ENCODE measurements around the gene HOPX.
"Not testable (repeated sequence)": the region's sequence is repeated elsewhere in the genome, so short reads cannot be mapped to it uniquely, and the experiment has no call there.

The HOPX gene

GRCh38 chr4:56684320-56685050 lies 3.4 kb upstream of the HOPX start:
- Histone ChIP-seq H3K9ac (ENCODE audit: low read depth, low read length) (no peak overlapping the region), H3K36me3 (ENCODE audit: control insufficient read depth, insufficient read depth, low read length) (no peaks in the 10 kb centered on the region), H3K27me3 (ENCODE audit: control insufficient read depth, insufficient read depth, low read length) (peaks cover 2% of the 10 kb centered on the region), H3K9me3 (ENCODE audit: control insufficient read depth, insufficient read depth, low read length) (no peaks in the 10 kb centered on the region), H3K4me3 (ENCODE audit: low read depth, low read length) (no peak overlapping the region), H3K4me1 (ENCODE audit: control insufficient read depth, insufficient read depth, low read length) (peaks cover 4% of the 10 kb centered on the region)

GRCh38 chr4:56683455-56683854 lies 2.4 kb upstream of the HOPX start:
- H3K9me3 ChIP-seq (ENCODE audit: control insufficient read depth, insufficient read depth, low read length) = no peaks in the 10 kb centered on the region
- H3K27me3 ChIP-seq (ENCODE audit: control insufficient read depth, insufficient read depth, low read length) = peaks cover 2% of the 10 kb centered on the region
- no peak overlapping the region for H3K9ac ChIP-seq (ENCODE audit: low read depth, low read length)
- no peak overlapping the region for H3K4me3 ChIP-seq (ENCODE audit: low read depth, low read length)
- peaks cover 4% of the 10 kb centered on the region for H3K4me1 ChIP-seq (ENCODE audit: control insufficient read depth, insufficient read depth, low read length)
- no peaks in the 10 kb centered on the region for H3K36me3 ChIP-seq (ENCODE audit: control insufficient read depth, insufficient read depth, low read length)

- Histone ChIP-seq H3K4me3 (ENCODE audit: low read depth, low read length) (no peak overlapping the region), H3K9me3 (ENCODE audit: control insufficient read depth, insufficient read depth, low read length) (no peaks in the 10 kb centered on the region), H3K9ac (ENCODE audit: low read depth, low read length) (no peak overlapping the region), H3K4me1 (ENCODE audit: control insufficient read depth, insufficient read depth, low read length) (peaks cover 4% of the 10 kb centered on the region), H3K36me3 (ENCODE audit: control insufficient read depth, insufficient read depth, low read length) (no peaks in the 10 kb centered on the region), H3K27me3 (ENCODE audit: control insufficient read depth, insufficient read depth, low read length) (peaks cover 2% of the 10 kb centered on the region)
These were observed 893 bp upstream of the HOPX start for GRCh38 chr4:56681853-56682525.

GRCh38 chr4:56680266-56680665 lies 830 bp downstream of the HOPX start:
- no peak overlapping the region for H3K4me3 ChIP-seq (ENCODE audit: low read depth, low read length)
- no peaks in the 10 kb centered on the region for H3K36me3 ChIP-seq (ENCODE audit: control insufficient read depth, insufficient read depth, low read length)
- no peaks in the 10 kb centered on the region for H3K9me3 ChIP-seq (ENCODE audit: control insufficient read depth, insufficient read depth, low read length)
- H3K4me1 ChIP-seq (ENCODE audit: control insufficient read depth, insufficient read depth, low read length) = peaks cover 4% of the 10 kb centered on the region
- H3K9ac ChIP-seq (ENCODE audit: low read depth, low read length) = no peak overlapping the region
- H3K27me3 ChIP-seq (ENCODE audit: control insufficient read depth, insufficient read depth, low read length) = peaks cover 2% of the 10 kb centered on the region

- Histone ChIP-seq H3K4me1 (ENCODE audit: control insufficient read depth, insufficient read depth, low read length) (peaks cover 4% of the 10 kb centered on the region), H3K9ac (ENCODE audit: low read depth, low read length) (no peak overlapping the region), H3K4me3 (ENCODE audit: low read depth, low read length) (no peak overlapping the region), H3K9me3 (ENCODE audit: control insufficient read depth, insufficient read depth, low read length) (no peaks in the 10 kb centered on the region), H3K27me3 (ENCODE audit: control insufficient read depth, insufficient read depth, low read length) (no peaks in the 10 kb centered on the region), H3K36me3 (ENCODE audit: control insufficient read depth, insufficient read depth, low read length) (no peaks in the 10 kb centered on the region)
These were observed 3.4 kb downstream of the HOPX start for GRCh38 chr4:56677711-56678110.

- H3K36me3 ChIP-seq (ENCODE audit: control insufficient read depth, insufficient read depth, low read length) = no peaks in the 10 kb centered on the region
- H3K27me3 ChIP-seq (ENCODE audit: control insufficient read depth, insufficient read depth, low read length) = no peaks in the 10 kb centered on the region
- no peak overlapping the region for H3K4me3 ChIP-seq (ENCODE audit: low read depth, low read length)
- no peaks in the 10 kb centered on the region for H3K4me1 ChIP-seq (ENCODE audit: control insufficient read depth, insufficient read depth, low read length)
- H3K9me3 ChIP-seq (ENCODE audit: control insufficient read depth, insufficient read depth, low read length) = no peaks in the 10 kb centered on the region
- no peak overlapping the region for H3K9ac ChIP-seq (ENCODE audit: low read depth, low read length)
These were observed 6.1 kb downstream of the HOPX start for GRCh38 chr4:56674984-56675383.

- no peaks in the 10 kb centered on the region for H3K4me1 ChIP-seq (ENCODE audit: control insufficient read depth, insufficient read depth, low read length)
- no peaks in the 10 kb centered on the region for H3K27me3 ChIP-seq (ENCODE audit: control insufficient read depth, insufficient read depth, low read length)
- no peak overlapping the region for H3K4me3 ChIP-seq (ENCODE audit: low read depth, low read length)
- no peak overlapping the region for H3K9ac ChIP-seq (ENCODE audit: low read depth, low read length)
- H3K36me3 ChIP-seq (ENCODE audit: control insufficient read depth, insufficient read depth, low read length) = no peaks in the 10 kb centered on the region
- no peaks in the 10 kb centered on the region for H3K9me3 ChIP-seq (ENCODE audit: control insufficient read depth, insufficient read depth, low read length)
These were observed 9.2 kb downstream of the HOPX start for GRCh38 chr4:56671860-56672259.

- Histone ChIP-seq H3K36me3 (ENCODE audit: control insufficient read depth, insufficient read depth, low read length) (no peaks in the 10 kb centered on the region), H3K4me3 (ENCODE audit: low read depth, low read length) (no peak overlapping the region), H3K9me3 (ENCODE audit: control insufficient read depth, insufficient read depth, low read length) (no peaks in the 10 kb centered on the region), H3K27me3 (ENCODE audit: control insufficient read depth, insufficient read depth, low read length) (no peaks in the 10 kb centered on the region), H3K9ac (ENCODE audit: low read depth, low read length) (no peak overlapping the region), H3K4me1 (ENCODE audit: control insufficient read depth, insufficient read depth, low read length) (no peaks in the 10 kb centered on the region)
These were observed 9.7 kb downstream of the HOPX start for GRCh38 chr4:56671373-56671772.

- Histone ChIP-seq H3K9ac (ENCODE audit: low read depth, low read length) (no peak overlapping the region), H3K4me3 (ENCODE audit: low read depth, low read length) (no peak overlapping the region), H3K36me3 (ENCODE audit: control insufficient read depth, insufficient read depth, low read length) (no peaks in the 10 kb centered on the region)
These were observed 12.8 kb downstream of the HOPX start for GRCh38 chr4:56668267-56668666.

GRCh38 chr4:56667396-56667795 lies 13.7 kb downstream of the HOPX start:
- not testable (repeated sequence) for H3K27me3 ChIP-seq (ENCODE audit: control insufficient read depth, insufficient read depth, low read length); H3K4me3 ChIP-seq (ENCODE audit: low read depth, low read length); H3K9ac ChIP-seq (ENCODE audit: low read depth, low read length); H3K4me1 ChIP-seq (ENCODE audit: control insufficient read depth, insufficient read depth, low read length); H3K9me3 ChIP-seq (ENCODE audit: control insufficient read depth, insufficient read depth, low read length); H3K36me3 ChIP-seq (ENCODE audit: control insufficient read depth, insufficient read depth, low read length)

More at GRCh38 chr4:56668267-56668666, 12.8 kb downstream of the HOPX start:
- H3K27me3 ChIP-seq (ENCODE audit: control insufficient read depth, insufficient read depth, low read length) = no peaks in the 10 kb centered on the region
- H3K4me1 ChIP-seq (ENCODE audit: control insufficient read depth, insufficient read depth, low read length) = peaks cover 1% of the 10 kb centered on the region
- H3K9me3 ChIP-seq (ENCODE audit: control insufficient read depth, insufficient read depth, low read length) = no peaks in the 10 kb centered on the region

GRCh38 chr4:56666279-56666678 lies 14.8 kb downstream of the HOPX start:
- no peaks in the 10 kb centered on the region for H3K36me3 ChIP-seq (ENCODE audit: control insufficient read depth, insufficient read depth, low read length)
- H3K4me1 ChIP-seq (ENCODE audit: control insufficient read depth, insufficient read depth, low read length) = peaks cover 13% of the 10 kb centered on the region
- H3K27me3 ChIP-seq (ENCODE audit: control insufficient read depth, insufficient read depth, low read length) = no peaks in the 10 kb centered on the region
- no peak overlapping the region for H3K9ac ChIP-seq (ENCODE audit: low read depth, low read length)
- H3K9me3 ChIP-seq (ENCODE audit: control insufficient read depth, insufficient read depth, low read length) = no peaks in the 10 kb centered on the region
- no peak overlapping the region for H3K4me3 ChIP-seq (ENCODE audit: low read depth, low read length)

- Histone ChIP-seq H3K4me1 (ENCODE audit: control insufficient read depth, insufficient read depth, low read length) (peaks cover 13% of the 10 kb centered on the region), H3K4me3 (ENCODE audit: low read depth, low read length) (no peak overlapping the region), H3K36me3 (ENCODE audit: control insufficient read depth, insufficient read depth, low read length) (no peaks in the 10 kb centered on the region), H3K27me3 (ENCODE audit: control insufficient read depth, insufficient read depth, low read length) (no peaks in the 10 kb centered on the region), H3K9me3 (ENCODE audit: control insufficient read depth, insufficient read depth, low read length) (no peaks in the 10 kb centered on the region), H3K9ac (ENCODE audit: low read depth, low read length) (no peak overlapping the region)
These were observed 15.3 kb downstream of the HOPX start for GRCh38 chr4:56665781-56666180.

All from iPS-15b (cell line).